K562 (cell line): ENCODE results near the gene ACOX2. TPM values are rescaled to one million over a fixed set of nuclear protein-coding genes. Genes with fewer than 3 reads are reported as not detected.

ENCODE experiments used
- ATAC-seq: fragments of 200-7000 bp; cut with Tn5 transposase; 3 replicates; pipeline ENCODE4 v1.9.1; 2020; ENCODE audit warnings: moderate library complexity
- BruUV-seq: library from RNA; stranded (reverse); fragments of 400-500 nt; replicated peaks from 2 replicates; lab custom pipeline; 2021; lab: Mats Ljungman, UMichigan
- CTCF ChIA-PET: fragments of 300-600 bp; formaldehyde crosslinking; extraction: SDS; loops from one replicate; lab custom pipeline; 2021; ENCODE audit warnings: low intra/inter-chr PET ratio; lab: Yijun Ruan, JAX
- POLR2A ChIA-PET: fragments of 300-600, 350-650 bp; sonication (Branson Sonifier 250); formaldehyde crosslinking; extraction: SDS; loops from one replicate; lab custom pipeline; 2021; ENCODE audit warnings: antibody characterized with exemption, inconsistent platforms; lab: Yijun Ruan, JAX
- DNase-seq, 4 experiments: peaks; one replicate each; pipeline versions ENCODE4 v3.0.0 to v3.0.0-alpha.2; 2011 to 2018; ENCODE audit warnings: low spot score in 3 of 4, mixed read lengths in 3 of 4; ENCODE audit errors: extremely low read depth in 1 of 4
- FAIRE-seq: peaks from 2 replicates; lab custom pipeline; 2011; peaks lifted over from hg19 to GRCh38; lab: Jason Lieb, UNC
- H2AFZ ChIP-seq: 2 replicates; pipeline ENCODE4 v1.6.0; 2011; ENCODE audit warnings: low read depth, low read length, control low read depth, inconsistent platforms
- H3K27ac ChIP-seq: fragments of 200-600 bp; 3 replicates; pipeline ENCODE4 v1.8.0; 2011; ENCODE audit warnings: low read depth, mild to moderate bottlenecking, control low read depth, inconsistent platforms, low read length, moderate library complexity, mixed read lengths; ENCODE audit errors: extremely low read depth
- H3K27me3 ChIP-seq, 2 experiments: fragments of 300-600 bp in 1 of 2; 2 replicates in 1 of 2; 3 replicates in 1 of 2; pipeline versions ENCODE4 v1.6.0 to v1.8.0; 2011; ENCODE audit warnings: inconsistent platforms in 2 of 2, low read length in 2 of 2, mild to moderate bottlenecking in 1 of 2, mixed read lengths in 1 of 2, moderate library complexity in 1 of 2; ENCODE audit not compliant: control insufficient read depth in 2 of 2, insufficient read depth in 2 of 2
- H3K36me3 ChIP-seq: fragments of 300-600 bp; 3 replicates; pipeline ENCODE4 v1.8.0; 2011; ENCODE audit warnings: mild to moderate bottlenecking, low read length, inconsistent platforms; ENCODE audit not compliant: control insufficient read depth, insufficient read depth
- H3K4me1 ChIP-seq, 2 experiments: fragments of 200-600 bp in 1 of 2; replicated peaks in 1 of 2; 2 replicates in 1 of 2; 3 replicates in 1 of 2; pipeline versions ENCODE4 v1.5.1 to v1.8.0; 2011; ENCODE audit warnings: inconsistent platforms in 2 of 2, low read length in 2 of 2, mild to moderate bottlenecking in 1 of 2, mixed read lengths in 1 of 2, moderate library complexity in 1 of 2; ENCODE audit not compliant: control insufficient read depth in 2 of 2, insufficient read depth in 2 of 2
- H3K4me2 ChIP-seq: 2 replicates; pipeline ENCODE4 v1.6.1; 2011; ENCODE audit warnings: low read length, control low read depth, inconsistent platforms, mixed read lengths; ENCODE audit not compliant: insufficient read depth
- H3K4me3 ChIP-seq: fragments of 200-600 bp; sonication (generic), shearing (Covaris generic); 2 replicates; pipeline ENCODE4 v1.5.1; 2016; ENCODE audit warnings: control low read depth, inconsistent platforms
- H3K79me2 ChIP-seq: fragments of 200-600 bp; 3 replicates; pipeline ENCODE4 v1.8.0; 2011; ENCODE audit warnings: low read length, inconsistent platforms; ENCODE audit not compliant: control insufficient read depth, insufficient read depth
- H3K9ac ChIP-seq, 2 experiments: 2 replicates each; pipeline versions ENCODE4 v1.6.0 to v1.6.1; 2011; ENCODE audit warnings: low read depth in 2 of 2, low read length in 2 of 2, control low read depth in 1 of 2, inconsistent platforms in 1 of 2, mild to moderate bottlenecking in 1 of 2, mixed read lengths in 1 of 2; ENCODE audit not compliant: insufficient read depth in 1 of 2
- H3K9me1 ChIP-seq: one replicate; pipeline ENCODE4 v1.6.0; 2011; ENCODE audit warnings: inconsistent platforms, mild to moderate bottlenecking, low read length, moderate library complexity; ENCODE audit not compliant: control insufficient read depth, insufficient read depth
- H3K9me3 ChIP-seq: replicated peaks from 2 replicates; pipeline ENCODE4 v1.5.1; 2011; ENCODE audit warnings: low read depth, low read length, inconsistent platforms; ENCODE audit not compliant: control insufficient read depth, insufficient read depth
- H4K20me1 ChIP-seq: replicated peaks from 2 replicates; pipeline ENCODE4 v1.6.1; 2011; ENCODE audit warnings: low read length, inconsistent platforms, mixed read lengths; ENCODE audit not compliant: control insufficient read depth, insufficient read depth
- ILF3 ChIP-seq: fragments of 450-650 bp; IDR thresholded peaks from 2 replicates; pipeline ENCODE4 v1.6.1; 2018; ENCODE audit warnings: antibody characterized with exemption, mild to moderate bottlenecking, moderate library complexity, borderline replicate concordance
- NBN ChIP-seq: fragments of 450-650 bp; IDR thresholded peaks from 2 replicates; pipeline ENCODE4 v1.6.1; 2016; ENCODE audit warnings: low read depth, mild to moderate bottlenecking
- PML ChIP-seq: IDR thresholded peaks from 2 replicates; pipeline ENCODE4 v1.6.1; 2012; ENCODE audit warnings: low read length, inconsistent platforms
- SMARCB1 ChIP-seq: IDR thresholded peaks from 2 replicates; pipeline ENCODE4 v1.6.1; 2011; ENCODE audit warnings: improper control_type of control experiment, low read depth; ENCODE audit not compliant: insufficient read length
- ZNF143 ChIP-seq: sonication (generic); formaldehyde crosslinking; IDR thresholded peaks from 2 replicates; pipeline ENCODE4 v1.9.0; 2022; ENCODE audit warnings: mild to moderate bottlenecking, missing genetic modification reagents
- WGBS: fragments of 100-300 bp; shearing (Covaris generic); methylation state at CpG from one replicate; pipeline ENCODE4 v1.1.6; 2016; ENCODE audit warnings: low coverage, mixed read lengths; ENCODE audit not compliant: insufficient coverage; ENCODE audit errors: missing lambda C conversion rate; 5-methylcytosine and 5-hydroxymethylcytosine counted together
- in situ Hi-C: fragments of 300-500 bp; cut with MboI; formaldehyde crosslinking; loops from 4 replicates; pipeline ENCODE4 v1.15.0; 2018; ENCODE audit warnings: inconsistent platforms, mixed read lengths
- intact Hi-C: fragments of 100-400 bp; cut with micrococcal nuclease; formaldehyde crosslinking; loops from 2 replicates; pipeline ENCODE4 v1.14.2; 2022
- polyA plus RNA-seq, 8 experiments: library from polyadenylated mRNA; depleted of rRNA in 4 of 8; stranded (reverse) in 5 of 8; unstranded in 3 of 8; fragments of >200 nt; fragmentation: Nextera tagmentation in 2 of 8; fragmentation: Illumina TruSeq in 1 of 8; extraction: Ambion mirVana in 2 of 8; extraction: Trizol in 1 of 8; gene quantifications; 2 replicates each; pipeline versions ENCODE4 v1.2.1 to v1.2.3, GENCODE V29; 2011 to 2014; ENCODE audit warnings: inconsistent platforms in 1 of 8, missing spikeins in 1 of 8
- total RNA-seq, 7 experiments: library from RNA; depleted of rRNA in 6 of 7; stranded (reverse); fragments of >200 nt in 6 of 7; fragmentation: Illumina TruSeq in 2 of 7; extraction: Trizol in 2 of 7; gene quantifications; 2 replicates each; pipeline versions ENCODE4 v1.2.1 to v1.2.3, GENCODE V29; 2011 to 2021; ENCODE audit warnings: low replicate concordance in 1 of 7
- TF ChIP-seq, protein P1 (sequence below), 3 experiments: IDR thresholded peaks in 2 of 3; conservative IDR thresholded peaks in 1 of 3; 2 replicates each; pipeline ENCODE4 v1.5.1; 2011 to 2012; ENCODE audit warnings: low read length in 3 of 3, mild to moderate bottlenecking in 3 of 3, control low read depth in 2 of 3, improper control_type of control experiment in 1 of 3, inconsistent platforms in 1 of 3, low read depth in 1 of 3, mixed read lengths in 1 of 3, moderate library complexity in 1 of 3; ENCODE audit not compliant: insufficient read depth in 2 of 3
- TF ChIP-seq, protein P2 (sequence below), 2 experiments: IDR thresholded peaks; 2 replicates each; pipeline ENCODE4 v1.6.1; 2012; ENCODE audit warnings: improper control_type of control experiment in 2 of 2, low read depth in 2 of 2, low read length in 2 of 2, borderline replicate concordance in 1 of 2
- TF ChIP-seq, protein P3 (sequence below): conservative IDR thresholded peaks from 2 replicates; pipeline ENCODE4 v1.6.1; 2011; ENCODE audit warnings: low read depth, mild to moderate bottlenecking, low read length; ENCODE audit not compliant: control insufficient read depth
- TF ChIP-seq, protein P4 (sequence below): fragments of 450-650 bp; IDR thresholded peaks from 2 replicates; pipeline ENCODE4 v1.6.1; 2016; ENCODE audit warnings: missing biosample characterization, missing genetic modification characterization

Gene ACOX2
- total and polyA plus RNA-seq, 9 of the 15 experiments (the other 6 are each of a cell fraction or from before 2014, with no cell fraction given), result 0.15 TPM; not detected in 8

DNA sequence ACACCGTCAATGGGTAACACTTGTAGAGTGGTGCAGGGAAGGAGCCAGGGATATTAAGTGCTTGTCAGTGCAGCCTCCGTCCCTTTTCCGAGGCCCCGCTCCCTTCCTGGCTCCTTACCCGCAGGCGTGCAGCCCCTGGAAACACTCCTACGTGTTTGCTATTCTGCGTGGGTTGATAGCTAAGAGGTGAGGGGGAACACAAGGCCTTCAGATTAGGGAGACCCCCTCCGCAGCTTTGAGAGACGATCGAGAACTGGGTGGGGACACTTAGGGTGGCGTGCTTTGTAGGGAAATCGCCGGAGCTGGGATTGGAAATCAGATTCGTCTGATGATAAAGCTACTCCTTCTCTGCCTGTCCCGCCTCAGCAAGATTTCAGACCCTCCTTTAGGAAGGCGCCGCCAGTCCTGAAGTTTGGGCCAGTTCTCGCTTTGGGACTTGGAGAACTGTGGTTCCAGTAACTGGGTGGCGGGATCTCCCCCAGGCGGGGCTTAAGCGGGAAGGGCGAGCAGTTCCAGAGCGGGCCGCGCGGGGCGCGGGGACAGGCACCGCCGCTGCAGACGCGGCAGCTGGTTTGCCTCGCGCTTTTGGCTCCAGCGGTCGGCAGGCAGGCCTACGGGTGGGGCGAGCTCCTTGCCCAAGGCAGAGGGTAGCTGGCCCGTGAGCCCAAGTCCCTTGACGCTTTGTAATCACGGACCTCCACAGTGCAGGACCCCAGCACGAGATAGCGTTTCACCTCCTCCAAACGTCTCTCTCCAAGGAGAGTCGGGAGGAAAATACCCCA is 48.2 kb upstream of the ACOX2 start (continued):
- TF ChIP-seq, protein P1, sequence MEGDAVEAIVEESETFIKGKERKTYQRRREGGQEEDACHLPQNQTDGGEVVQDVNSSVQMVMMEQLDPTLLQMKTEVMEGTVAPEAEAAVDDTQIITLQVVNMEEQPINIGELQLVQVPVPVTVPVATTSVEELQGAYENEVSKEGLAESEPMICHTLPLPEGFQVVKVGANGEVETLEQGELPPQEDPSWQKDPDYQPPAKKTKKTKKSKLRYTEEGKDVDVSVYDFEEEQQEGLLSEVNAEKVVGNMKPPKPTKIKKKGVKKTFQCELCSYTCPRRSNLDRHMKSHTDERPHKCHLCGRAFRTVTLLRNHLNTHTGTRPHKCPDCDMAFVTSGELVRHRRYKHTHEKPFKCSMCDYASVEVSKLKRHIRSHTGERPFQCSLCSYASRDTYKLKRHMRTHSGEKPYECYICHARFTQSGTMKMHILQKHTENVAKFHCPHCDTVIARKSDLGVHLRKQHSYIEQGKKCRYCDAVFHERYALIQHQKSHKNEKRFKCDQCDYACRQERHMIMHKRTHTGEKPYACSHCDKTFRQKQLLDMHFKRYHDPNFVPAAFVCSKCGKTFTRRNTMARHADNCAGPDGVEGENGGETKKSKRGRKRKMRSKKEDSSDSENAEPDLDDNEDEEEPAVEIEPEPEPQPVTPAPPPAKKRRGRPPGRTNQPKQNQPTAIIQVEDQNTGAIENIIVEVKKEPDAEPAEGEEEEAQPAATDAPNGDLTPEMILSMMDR (IDR thresholded peaks at IDR 0.05 in 2 of 3, conservative IDR thresholded peaks at IDR 0.05 in 1 of 3; ENCODE audit: insufficient read depth in 2 of 3, low read depth in 1 of 3, low read length in 3 of 3), result peak; percentile 44 to 72 (median 65)
- TF ChIP-seq, protein P2, sequence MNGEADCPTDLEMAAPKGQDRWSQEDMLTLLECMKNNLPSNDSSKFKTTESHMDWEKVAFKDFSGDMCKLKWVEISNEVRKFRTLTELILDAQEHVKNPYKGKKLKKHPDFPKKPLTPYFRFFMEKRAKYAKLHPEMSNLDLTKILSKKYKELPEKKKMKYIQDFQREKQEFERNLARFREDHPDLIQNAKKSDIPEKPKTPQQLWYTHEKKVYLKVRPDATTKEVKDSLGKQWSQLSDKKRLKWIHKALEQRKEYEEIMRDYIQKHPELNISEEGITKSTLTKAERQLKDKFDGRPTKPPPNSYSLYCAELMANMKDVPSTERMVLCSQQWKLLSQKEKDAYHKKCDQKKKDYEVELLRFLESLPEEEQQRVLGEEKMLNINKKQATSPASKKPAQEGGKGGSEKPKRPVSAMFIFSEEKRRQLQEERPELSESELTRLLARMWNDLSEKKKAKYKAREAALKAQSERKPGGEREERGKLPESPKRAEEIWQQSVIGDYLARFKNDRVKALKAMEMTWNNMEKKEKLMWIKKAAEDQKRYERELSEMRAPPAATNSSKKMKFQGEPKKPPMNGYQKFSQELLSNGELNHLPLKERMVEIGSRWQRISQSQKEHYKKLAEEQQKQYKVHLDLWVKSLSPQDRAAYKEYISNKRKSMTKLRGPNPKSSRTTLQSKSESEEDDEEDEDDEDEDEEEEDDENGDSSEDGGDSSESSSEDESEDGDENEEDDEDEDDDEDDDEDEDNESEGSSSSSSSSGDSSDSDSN (IDR thresholded peaks at IDR 0.05; ENCODE audit: borderline replicate concordance in 1 of 2, low read depth in 2 of 2, low read length in 2 of 2), result 0 out of 4 replicates have a peak, but pooled peaks of 1 of the 2 experiments have one; percentile 32
- TF ChIP-seq ZNF143 (CRISPR knock-in tag), result no peak

DNA sequence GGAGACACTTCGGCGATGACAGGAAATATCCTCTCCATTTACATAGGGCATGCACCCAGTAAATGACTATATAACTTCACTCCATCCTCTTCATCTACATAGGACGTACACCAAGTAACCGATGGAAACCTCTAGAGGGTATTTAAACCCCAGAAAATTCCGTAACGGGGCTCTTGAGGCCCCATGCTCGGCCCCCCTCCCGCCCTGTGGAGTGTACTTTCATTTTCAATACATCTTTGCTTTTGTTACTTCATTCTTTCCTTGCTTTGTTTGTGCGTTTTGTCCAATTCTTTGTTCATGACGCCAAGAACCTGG is 47.7 kb upstream of the ACOX2 start:
- ATAC-seq (peak; percentile 46), FAIRE-seq (no peak), DNase-seq (no peak)
- Histone ChIP-seq H3K27me3 (peaks cover 9 to 60% of the 10 kb centered on the region in 2 experiments; a peak in 4 of 5 replicates), H3K9me3 (no peaks in the 10 kb centered on the region), H3K9ac (peak overlapping the region in 1 of 2 experiments; percentile 78; a peak in 1 of 4 replicates), H3K4me1 (peaks cover 0 to 12% of the 10 kb centered on the region in 2 experiments; a peak in 3 of 5 replicates), H3K27ac (no peak overlapping the region), H2AFZ (peak overlapping the region; percentile 77), H3K9me1 (no peaks in the 10 kb centered on the region), H3K79me2 (no peaks in the 10 kb centered on the region), H3K4me3 (peak overlapping the region; percentile 36), H4K20me1 (peaks cover 5% of the 10 kb centered on the region; the same call in 1 of the 2 replicates), H3K36me3 (no peaks in the 10 kb centered on the region), H3K4me2 (peak overlapping the region; percentile 66)
- in situ Hi-C loops (no loop called here), intact Hi-C loops (no loop called here)
- CTCF ChIA-PET, result no interaction called here
- no TSS peak for BruUV-seq
- 1% methylated on average over 10 of the region's 10 CpGs for WGBS
- POLR2A ChIA-PET, result interaction anchor here (0.6 to 0.8 kb wide), 2 partner anchors 14 to 46 kb away, joined by 3 to 5 read pairs; no protein-coding TSS in a partner anchor
- no peak for TF ChIP-seq NBN
- TF ChIP-seq, protein P3, sequence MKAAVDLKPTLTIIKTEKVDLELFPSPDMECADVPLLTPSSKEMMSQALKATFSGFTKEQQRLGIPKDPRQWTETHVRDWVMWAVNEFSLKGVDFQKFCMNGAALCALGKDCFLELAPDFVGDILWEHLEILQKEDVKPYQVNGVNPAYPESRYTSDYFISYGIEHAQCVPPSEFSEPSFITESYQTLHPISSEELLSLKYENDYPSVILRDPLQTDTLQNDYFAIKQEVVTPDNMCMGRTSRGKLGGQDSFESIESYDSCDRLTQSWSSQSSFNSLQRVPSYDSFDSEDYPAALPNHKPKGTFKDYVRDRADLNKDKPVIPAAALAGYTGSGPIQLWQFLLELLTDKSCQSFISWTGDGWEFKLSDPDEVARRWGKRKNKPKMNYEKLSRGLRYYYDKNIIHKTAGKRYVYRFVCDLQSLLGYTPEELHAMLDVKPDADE, result no peak
- TF ChIP-seq, protein P4, sequence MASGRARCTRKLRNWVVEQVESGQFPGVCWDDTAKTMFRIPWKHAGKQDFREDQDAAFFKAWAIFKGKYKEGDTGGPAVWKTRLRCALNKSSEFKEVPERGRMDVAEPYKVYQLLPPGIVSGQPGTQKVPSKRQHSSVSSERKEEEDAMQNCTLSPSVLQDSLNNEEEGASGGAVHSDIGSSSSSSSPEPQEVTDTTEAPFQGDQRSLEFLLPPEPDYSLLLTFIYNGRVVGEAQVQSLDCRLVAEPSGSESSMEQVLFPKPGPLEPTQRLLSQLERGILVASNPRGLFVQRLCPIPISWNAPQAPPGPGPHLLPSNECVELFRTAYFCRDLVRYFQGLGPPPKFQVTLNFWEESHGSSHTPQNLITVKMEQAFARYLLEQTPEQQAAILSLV (tag), result no peak
- TF ChIP-seq ILF3, result no peak
- no peak for TF ChIP-seq SMARCB1
- no peak for TF ChIP-seq PML
